GM13976 (cell line): ENCODE results near the gene DIP2A.

Experiments
- DNase-seq: peaks from one replicate; pipeline ENCODE4 v3.0.0; 2012; ENCODE audit warnings: low spot score
- CTCF ChIP-seq: IDR thresholded peaks from 2 replicates; pipeline ENCODE4 v1.5.1; 2012; ENCODE audit warnings: borderline replicate concordance, mild to moderate bottlenecking; ENCODE audit not compliant: insufficient read depth; ENCODE audit errors: extremely low read depth, missing control alignments, control extremely low read depth
- in situ Hi-C: fragments of 300-500 bp; cut with MboI; formaldehyde crosslinking; loops from one replicate; pipeline ENCODE4 v1.12.0; 2022; ENCODE audit warnings: low sequenced_read_pairs, mixed read lengths, inconsistent platforms; ENCODE audit not compliant: unreplicated experiment

The DIP2A gene

GRCh38 chr21:46606427-46606813, 147.7 kb downstream of the DIP2A start:
- in situ Hi-C loops: no loop called here
- DNase-seq: no peak
- TF ChIP-seq CTCF: no peak

GRCh38 chr21:46607636-46608035, 148.9 kb downstream of the DIP2A start:
- no peak for TF ChIP-seq CTCF
- in situ Hi-C loops: no loop called here
- peak; percentile 32 for DNase-seq

GRCh38 chr21:46608672-46609111, 150.0 kb downstream of the DIP2A start:
- peak; percentile 45 for DNase-seq
- TF ChIP-seq CTCF: no peak
- in situ Hi-C loops: no loop called here

GRCh38 chr21:46610018-46610701, 151.5 kb downstream of the DIP2A start:
- TF ChIP-seq CTCF: no peak
- in situ Hi-C loops: no loop called here
- peak; percentile 6 for DNase-seq

- no peak for TF ChIP-seq CTCF
- no peak for DNase-seq
- in situ Hi-C loops: no loop called here
These were observed 154.7 kb downstream of the DIP2A start for GRCh38 chr21:46613391-46613790.

GRCh38 chr21:46616050-46616449, 157.4 kb downstream of the DIP2A start:
- in situ Hi-C loops: no loop called here
- TF ChIP-seq CTCF: no peak
- DNase-seq: no peak
